SU-DHL-6 (cell line): Measurements from ENCODE around the gene TMCC1.
"Not testable (repeated sequence)": the region's sequence is repeated elsewhere in the genome, so short reads cannot be mapped to it uniquely, and the experiment has no call there.

Experiments
- H2AFZ ChIP-seq: fragments of 200-600 bp; sonication (generic); 2 replicates; pipeline ENCODE4 v1.6.1; 2014; ENCODE audit warnings: low read depth, mild to moderate bottlenecking, moderate library complexity, mixed read lengths, antibody characterized with exemption, low read length; ENCODE audit not compliant: severe bottlenecking
- H3F3A ChIP-seq: fragments of 200-600 bp; shearing (Covaris generic); 2 replicates; pipeline ENCODE4 v1.6.0; 2016; ENCODE audit warnings: antibody characterized with exemption, mild to moderate bottlenecking; ENCODE audit not compliant: insufficient read depth
- H3K27ac ChIP-seq: fragments of 200-600 bp; sonication (generic); 2 replicates; pipeline ENCODE4 v1.5.1; 2016; ENCODE audit warnings: low read depth, mild to moderate bottlenecking, low read length, moderate library complexity, mixed read lengths
- H3K27me3 ChIP-seq: fragments of 200-600 bp; sonication (generic), shearing (Covaris generic); 2 replicates; pipeline ENCODE4 v1.6.0; 2014; ENCODE audit warnings: mild to moderate bottlenecking, low read length
- H3K36me3 ChIP-seq: fragments of 200-600 bp; sonication (generic); 2 replicates; pipeline ENCODE4 v1.6.1; 2014; ENCODE audit warnings: mild to moderate bottlenecking, low read length, mixed read lengths
- H3K4me2 ChIP-seq: fragments of 300-600, 200-600 bp; shearing (Covaris generic), sonication (generic); 2 replicates; pipeline ENCODE4 v1.6.0; 2014; ENCODE audit warnings: low read length, low read depth, mild to moderate bottlenecking; ENCODE audit not compliant: poor library complexity, severe bottlenecking
- H3K4me3 ChIP-seq: fragments of 200-600 bp; sonication (generic); 2 replicates; pipeline ENCODE4 v1.5.1; 2014; ENCODE audit warnings: antibody characterized with exemption, low read length, mild to moderate bottlenecking, mixed read lengths; ENCODE audit not compliant: insufficient read depth, poor library complexity, severe bottlenecking
- H3K79me2 ChIP-seq: fragments of 200-600 bp; sonication (generic); 2 replicates; pipeline ENCODE4 v1.6.1; 2014; ENCODE audit warnings: mild to moderate bottlenecking, low read length, moderate library complexity; ENCODE audit not compliant: insufficient read depth
- H3K9ac ChIP-seq: fragments of 200-600 bp; sonication (generic); 2 replicates; pipeline ENCODE4 v1.7.0; 2014; ENCODE audit warnings: mild to moderate bottlenecking, low read length
- H3K9me2 ChIP-seq: fragments of 200-600 bp; sonication (generic); replicated peaks from 2 replicates; pipeline ENCODE4 v1.6.1; 2014; ENCODE audit warnings: low read length; ENCODE audit not compliant: insufficient read depth
- H3K9me3 ChIP-seq: fragments of 200-600 bp; sonication (generic); 2 replicates; pipeline ENCODE4 v1.6.1; 2014; ENCODE audit warnings: low read length, mixed read lengths; ENCODE audit not compliant: insufficient read depth
- H4K20me1 ChIP-seq: fragments of 200-600 bp; sonication (generic); 2 replicates; pipeline ENCODE4 v1.6.1; 2014; ENCODE audit warnings: low read depth, mild to moderate bottlenecking, antibody characterized with exemption, low read length, moderate library complexity, mixed read lengths
- CTCF ChIP-seq: fragments of 200-600 bp; sonication (generic); IDR thresholded peaks from one replicate; pipeline ENCODE4 v1.5.1; 2017; ENCODE audit warnings: antibody characterized with exemption, mild to moderate bottlenecking, low read length, moderate library complexity; ENCODE audit not compliant: insufficient read depth, poor library complexity, severe bottlenecking
- EZH2phosphoT487 ChIP-seq: fragments of 200-600 bp; sonication (generic), shearing (Covaris generic); conservative IDR thresholded peaks from 2 replicates; pipeline ENCODE4 v1.6.1; 2018; ENCODE audit warnings: mild to moderate bottlenecking, antibody characterized with exemption, low read length, moderate library complexity, mixed read lengths

Gene TMCC1

DNA sequence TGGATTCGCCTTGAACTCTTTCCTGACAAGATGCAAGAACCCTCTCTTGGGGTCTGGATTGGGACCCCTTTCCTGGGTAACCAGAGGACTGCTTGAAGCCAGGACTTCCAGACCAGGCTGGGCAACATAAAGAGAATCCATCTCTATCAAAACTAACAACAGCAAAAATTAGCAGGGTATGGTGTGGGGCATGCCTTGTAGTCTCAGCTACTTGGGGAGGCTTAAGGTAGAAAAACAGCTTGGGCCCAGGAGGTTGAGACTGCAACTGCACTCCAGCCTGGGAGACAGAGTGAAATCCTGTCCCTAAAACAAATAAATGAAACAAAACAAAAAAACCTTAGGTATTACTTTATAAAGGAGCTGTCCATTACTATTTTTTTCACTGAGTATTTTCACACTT is 193.9 kb downstream of the TMCC1 start:
- Histone ChIP-seq H3K27me3 (no peaks in the 10 kb centered on the region), H3K27ac (no peak overlapping the region), H3K4me3 (no peak overlapping the region), H3K79me2 (no peaks in the 10 kb centered on the region), H3F3A (no peaks in the 10 kb centered on the region), H4K20me1 (no peaks in the 10 kb centered on the region), H3K4me2 (no peak overlapping the region), H3K9ac (no peak overlapping the region), H3K9me3 (peaks cover 9% of the 10 kb centered on the region; the same call in 1 of the 2 replicates), H3K9me2 (no peaks in the 10 kb centered on the region), H3K36me3 (no peaks in the 10 kb centered on the region), H2AFZ (no peak overlapping the region)
- TF ChIP-seq EZH2phosphoT487 (no peak), CTCF (no peak)

DNA sequence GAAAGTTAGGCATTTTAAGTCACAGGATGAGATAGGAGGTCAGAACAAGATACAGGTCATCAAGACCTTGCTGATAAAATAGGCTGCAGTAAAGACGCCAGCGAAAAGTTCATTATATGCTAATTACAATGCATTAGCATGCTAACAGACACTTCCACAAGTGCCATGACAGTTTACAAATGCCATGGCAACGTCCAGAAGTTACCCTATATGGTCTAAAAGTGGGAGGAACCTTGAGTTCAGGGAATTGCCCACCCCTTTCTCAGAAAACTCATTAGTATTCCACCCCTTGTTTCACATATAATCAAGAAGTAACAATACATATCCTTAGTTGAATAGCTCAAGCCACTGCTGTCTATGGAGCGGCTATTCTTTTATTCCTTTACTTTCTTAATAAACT is 194.3 kb downstream of the TMCC1 start:
- no peak for TF ChIP-seq EZH2phosphoT487
- TF ChIP-seq CTCF, result no peak
- H3K27me3 ChIP-seq, result no peaks in the 10 kb centered on the region
- H3K9me3 ChIP-seq, result peaks cover 9% of the 10 kb centered on the region; the same call in 1 of the 2 replicates
- no peaks in the 10 kb centered on the region for H3K36me3 ChIP-seq
- H3K9me2 ChIP-seq, result no peaks in the 10 kb centered on the region
- H3K4me3 ChIP-seq, result no peak overlapping the region
- H3F3A ChIP-seq, result no peaks in the 10 kb centered on the region
- H4K20me1 ChIP-seq, result no peaks in the 10 kb centered on the region
- H3K4me2 ChIP-seq, result no peak overlapping the region
- H3K79me2 ChIP-seq, result no peaks in the 10 kb centered on the region
- H3K9ac ChIP-seq, result no peak overlapping the region
- H3K27ac ChIP-seq, result no peak overlapping the region
- H2AFZ ChIP-seq, result no peak overlapping the region

DNA sequence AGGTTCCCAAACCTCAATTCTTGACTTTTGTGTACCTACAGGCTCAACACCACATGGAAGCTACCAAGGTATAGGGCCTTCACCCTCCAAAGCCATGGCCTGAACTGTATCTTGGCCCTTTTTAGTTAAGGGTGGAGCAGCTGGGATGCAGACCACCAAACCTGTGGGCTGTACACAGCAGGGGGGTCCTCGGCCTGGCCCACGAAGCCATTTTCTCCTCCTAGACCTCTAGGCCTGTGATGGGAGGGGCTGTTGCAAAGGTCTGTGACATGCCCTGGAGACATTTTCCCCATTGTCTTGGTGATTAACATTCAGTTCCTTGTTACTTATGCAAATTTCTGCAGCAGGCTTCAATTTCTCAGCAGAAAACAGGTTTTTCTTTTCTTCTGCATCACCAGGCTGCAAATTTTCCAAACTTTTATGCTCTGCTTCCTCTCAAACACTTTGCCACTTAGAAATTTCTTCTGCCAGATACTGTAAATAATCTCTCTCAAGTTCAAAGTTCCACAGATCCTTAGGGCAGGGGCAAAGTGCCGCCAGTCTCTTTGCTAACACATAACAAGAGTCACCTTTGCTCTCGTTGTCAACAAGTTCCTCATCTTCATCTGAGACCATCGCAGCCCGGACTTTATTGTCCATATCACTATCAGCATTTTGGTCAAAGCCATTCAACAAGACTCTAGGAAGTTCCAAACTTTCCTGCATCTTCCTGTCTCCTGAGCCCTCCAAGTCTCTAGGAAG is 196.1 kb downstream of the TMCC1 start:
- Histone ChIP-seq H3K4me3 (no peak overlapping the region), H3K79me2 (no peaks in the 10 kb centered on the region), H3K36me3 (no peaks in the 10 kb centered on the region), H4K20me1 (no peaks in the 10 kb centered on the region), H2AFZ (no peak overlapping the region), H3K4me2 (no peak overlapping the region), H3K9ac (no peak overlapping the region), H3F3A (no peaks in the 10 kb centered on the region), H3K27ac (no peak overlapping the region), H3K27me3 (no peaks in the 10 kb centered on the region), H3K9me2 (no peaks in the 10 kb centered on the region), H3K9me3 (peaks cover 9% of the 10 kb centered on the region; the same call in 1 of the 2 replicates)
- no peak for TF ChIP-seq CTCF
- TF ChIP-seq EZH2phosphoT487, result no peak

GRCh38 chr3:129696430-129696829 is 197.1 kb downstream of the TMCC1 start:
- H3K9me2 ChIP-seq, H3K27me3 ChIP-seq, H3K4me2 ChIP-seq, H3K4me3 ChIP-seq, H3K9me3 ChIP-seq, H3K27ac ChIP-seq, H3K79me2 ChIP-seq, H3F3A ChIP-seq, H3K9ac ChIP-seq, H2AFZ ChIP-seq, H3K36me3 ChIP-seq, H4K20me1 ChIP-seq: not testable (repeated sequence)
